Loucy (cell line): ENCODE data around the gene TGFBR3.
A peak's percentile ranks its signal among the peaks of the same experiment; 100 is the strongest.

Experiments used
- H2AFZ ChIP-seq: fragments of 200-600 bp; sonication (generic); 2 replicates; pipeline ENCODE4 v1.6.0; 2016; ENCODE audit warnings: antibody characterized with exemption, mild to moderate bottlenecking, low read length, moderate library complexity
- H3F3A ChIP-seq: fragments of 200-600 bp; 2 replicates; pipeline ENCODE4 v1.6.0; 2016; ENCODE audit warnings: antibody characterized with exemption, low read depth, mild to moderate bottlenecking
- H3K27me3 ChIP-seq: fragments of 200-600 bp; sonication (generic); 2 replicates; pipeline ENCODE4 v1.6.1; 2014; ENCODE audit warnings: low read length, mild to moderate bottlenecking; ENCODE audit not compliant: insufficient read depth, poor library complexity, severe bottlenecking
- H3K36me3 ChIP-seq: fragments of 200-600 bp; sonication (generic); 2 replicates; pipeline ENCODE4 v1.6.1; 2016; ENCODE audit warnings: low read length; ENCODE audit not compliant: insufficient read depth
- H3K4me1 ChIP-seq: fragments of 200-600 bp; sonication (generic); 2 replicates; pipeline ENCODE4 v1.5.1; 2014; ENCODE audit warnings: low read length, mild to moderate bottlenecking; ENCODE audit not compliant: insufficient read depth, poor library complexity, severe bottlenecking
- H3K4me2 ChIP-seq: fragments of 200-600 bp; sonication (generic); 2 replicates; pipeline ENCODE4 v1.6.0; 2014; ENCODE audit warnings: antibody characterized with exemption, low read length, low read depth, mild to moderate bottlenecking; ENCODE audit not compliant: poor library complexity, severe bottlenecking
- H3K4me3 ChIP-seq: fragments of 200-600 bp; sonication (generic); 2 replicates; pipeline ENCODE4 v1.5.1; 2014; ENCODE audit warnings: low read length, mild to moderate bottlenecking, mixed read lengths; ENCODE audit not compliant: poor library complexity, severe bottlenecking
- H3K79me2 ChIP-seq: fragments of 200-600 bp; sonication (generic); 2 replicates; pipeline ENCODE4 v1.6.1; 2014; ENCODE audit warnings: low read length; ENCODE audit not compliant: insufficient read depth
- H3K9ac ChIP-seq: fragments of 200-600 bp; sonication (generic); 2 replicates; pipeline ENCODE4 v1.6.0; 2014; ENCODE audit warnings: mild to moderate bottlenecking, low read depth, low read length, moderate library complexity; ENCODE audit not compliant: poor library complexity, severe bottlenecking
- H3K9me2 ChIP-seq: fragments of 200-600 bp; sonication (generic); replicated peaks from 2 replicates; pipeline ENCODE4 v1.6.1; 2016; ENCODE audit warnings: low read depth, low read length, mixed read lengths
- H3K9me3 ChIP-seq: fragments of 200-600 bp; sonication (generic); 2 replicates; pipeline ENCODE4 v1.6.1; 2014; ENCODE audit warnings: mild to moderate bottlenecking, antibody characterized with exemption, low read length, low read depth; ENCODE audit not compliant: insufficient read depth
- H4K20me1 ChIP-seq: fragments of 200-600 bp; sonication (generic); 2 replicates; pipeline ENCODE4 v1.6.0; 2014; ENCODE audit warnings: antibody characterized with exemption, low read length, mild to moderate bottlenecking; ENCODE audit not compliant: insufficient read depth, poor library complexity, severe bottlenecking
- EZH2phosphoT487 ChIP-seq: fragments of 200-600 bp; IDR thresholded peaks from 2 replicates; pipeline ENCODE4 v1.6.1; 2018; ENCODE audit warnings: antibody characterized with exemption, mild to moderate bottlenecking, moderate library complexity, borderline replicate concordance
- TF ChIP-seq, protein P1 (sequence below): fragments of 200-600 bp; sonication (generic); conservative IDR thresholded peaks from 2 replicates; pipeline ENCODE4 v1.5.1; 2014; ENCODE audit warnings: mild to moderate bottlenecking, antibody characterized with exemption, low read length

TGFBR3 gene

DNA sequence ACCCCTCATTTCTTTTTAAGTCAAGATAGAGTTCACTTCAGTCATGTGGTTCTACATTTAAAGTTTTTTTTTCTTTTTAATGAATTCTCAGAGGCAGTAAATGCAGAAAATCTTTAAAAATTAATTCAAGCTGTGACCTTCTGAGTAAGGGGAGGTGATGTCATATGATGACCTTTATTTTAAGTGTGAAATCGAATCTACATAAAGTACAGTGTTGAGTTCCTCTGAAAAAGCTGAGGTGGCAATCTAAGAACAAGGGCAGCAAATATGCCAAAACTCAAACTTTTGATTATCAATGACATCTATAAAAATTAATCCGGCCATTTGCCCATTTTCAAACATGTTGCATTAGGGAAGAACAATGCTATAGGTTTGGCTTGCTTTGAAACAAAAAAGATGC, 211.8 kb downstream of the TGFBR3 start:
- H3K79me2 ChIP-seq, result no peaks in the 10 kb centered on the region
- no peak for TF ChIP-seq EZH2phosphoT487
- TF ChIP-seq, protein P1, sequence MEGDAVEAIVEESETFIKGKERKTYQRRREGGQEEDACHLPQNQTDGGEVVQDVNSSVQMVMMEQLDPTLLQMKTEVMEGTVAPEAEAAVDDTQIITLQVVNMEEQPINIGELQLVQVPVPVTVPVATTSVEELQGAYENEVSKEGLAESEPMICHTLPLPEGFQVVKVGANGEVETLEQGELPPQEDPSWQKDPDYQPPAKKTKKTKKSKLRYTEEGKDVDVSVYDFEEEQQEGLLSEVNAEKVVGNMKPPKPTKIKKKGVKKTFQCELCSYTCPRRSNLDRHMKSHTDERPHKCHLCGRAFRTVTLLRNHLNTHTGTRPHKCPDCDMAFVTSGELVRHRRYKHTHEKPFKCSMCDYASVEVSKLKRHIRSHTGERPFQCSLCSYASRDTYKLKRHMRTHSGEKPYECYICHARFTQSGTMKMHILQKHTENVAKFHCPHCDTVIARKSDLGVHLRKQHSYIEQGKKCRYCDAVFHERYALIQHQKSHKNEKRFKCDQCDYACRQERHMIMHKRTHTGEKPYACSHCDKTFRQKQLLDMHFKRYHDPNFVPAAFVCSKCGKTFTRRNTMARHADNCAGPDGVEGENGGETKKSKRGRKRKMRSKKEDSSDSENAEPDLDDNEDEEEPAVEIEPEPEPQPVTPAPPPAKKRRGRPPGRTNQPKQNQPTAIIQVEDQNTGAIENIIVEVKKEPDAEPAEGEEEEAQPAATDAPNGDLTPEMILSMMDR, result no peak
- H3K9ac ChIP-seq, result no peak overlapping the region
- no peak overlapping the region for H3K4me2 ChIP-seq
- no peaks in the 10 kb centered on the region for H3F3A ChIP-seq
- no peaks in the 10 kb centered on the region for H4K20me1 ChIP-seq
- H3K27me3 ChIP-seq, result no peaks in the 10 kb centered on the region
- H2AFZ ChIP-seq, result no peak overlapping the region
- H3K36me3 ChIP-seq, result no peaks in the 10 kb centered on the region
- no peaks in the 10 kb centered on the region for H3K9me2 ChIP-seq
- H3K4me3 ChIP-seq, result no peak overlapping the region
- peaks cover 18% of the 10 kb centered on the region for H3K4me1 ChIP-seq
- no peaks in the 10 kb centered on the region for H3K9me3 ChIP-seq

DNA sequence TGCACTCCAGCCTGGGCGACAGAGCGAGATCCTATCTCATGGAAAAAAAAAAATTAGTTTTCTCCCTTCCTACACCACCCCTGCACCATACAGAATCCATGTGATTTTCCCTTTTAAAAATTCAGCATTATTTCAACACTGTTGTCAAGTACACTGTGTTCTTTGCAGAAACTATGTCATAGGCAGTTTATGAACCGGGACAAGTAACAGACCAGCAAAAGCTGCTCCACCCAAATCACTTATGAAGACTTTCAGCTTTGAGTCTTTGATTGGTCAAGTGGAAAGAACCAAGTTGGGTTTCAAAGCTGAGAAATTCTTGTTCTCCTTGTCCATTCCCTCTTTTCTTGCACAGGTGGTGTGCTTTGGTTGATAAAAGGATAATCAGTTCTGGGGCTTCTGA, 212.3 kb downstream of the TGFBR3 start:
- no peak overlapping the region for H3K4me2 ChIP-seq

DNA sequence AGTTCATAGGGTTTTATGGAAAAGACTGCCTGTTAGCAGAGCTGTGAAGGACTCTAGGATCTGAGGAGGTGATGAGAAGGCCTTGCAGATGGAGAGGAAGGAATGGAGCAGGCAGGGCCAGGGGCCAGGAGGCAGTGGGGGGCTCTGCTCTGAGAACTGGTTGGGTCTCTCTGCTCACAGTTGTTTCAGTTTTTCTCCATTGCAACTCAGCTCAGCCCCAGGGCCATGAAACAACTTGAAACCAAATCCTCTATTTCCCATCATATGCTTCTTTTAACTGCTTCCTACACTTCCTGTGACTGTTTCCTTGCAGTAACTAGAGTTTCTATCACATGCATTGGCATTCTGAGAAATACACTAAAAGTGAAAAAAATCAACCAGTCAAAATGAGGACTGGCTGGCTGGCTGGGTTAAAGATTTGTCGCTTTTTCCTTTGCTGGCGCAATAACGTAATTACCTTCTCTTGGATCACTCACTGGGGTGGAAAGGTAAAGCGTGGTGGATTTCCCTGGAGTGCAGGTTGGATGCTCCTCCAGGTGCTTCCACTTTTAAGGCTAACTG, 213.3 kb downstream of the TGFBR3 start:
- TF ChIP-seq, protein P1, result no peak
- TF ChIP-seq EZH2phosphoT487, result no peak
- Histone ChIP-seq H3K4me2 (peak overlapping the region; percentile 57), H3K4me3 (peak overlapping the region; percentile 16), H4K20me1 (no peaks in the 10 kb centered on the region), H3K79me2 (no peaks in the 10 kb centered on the region), H3K4me1 (peaks cover 18% of the 10 kb centered on the region), H3K9ac (no peak overlapping the region), H3K9me3 (no peaks in the 10 kb centered on the region), H3K9me2 (no peaks in the 10 kb centered on the region), H3K27me3 (no peaks in the 10 kb centered on the region), H3K36me3 (no peaks in the 10 kb centered on the region), H2AFZ (peak overlapping the region; percentile 75), H3F3A (no peaks in the 10 kb centered on the region)

More for the DNA sequence above, 212.3 kb downstream of the TGFBR3 start:
- Histone ChIP-seq H3K79me2 (no peaks in the 10 kb centered on the region), H3K36me3 (no peaks in the 10 kb centered on the region), H3K4me3 (no peak overlapping the region), H2AFZ (no peak overlapping the region), H3F3A (no peaks in the 10 kb centered on the region), H3K9ac (no peak overlapping the region), H3K9me2 (no peaks in the 10 kb centered on the region), H3K9me3 (no peaks in the 10 kb centered on the region), H3K27me3 (no peaks in the 10 kb centered on the region), H3K4me1 (peaks cover 18% of the 10 kb centered on the region), H4K20me1 (no peaks in the 10 kb centered on the region)
- TF ChIP-seq, protein P1, result no peak
- no peak for TF ChIP-seq EZH2phosphoT487
